H9 (cell line): ENCODE results near the gene LINC01488. TPM values are rescaled to one million over a fixed set of nuclear protein-coding genes. Genes with fewer than 3 reads are reported as not detected.

Experiments used
- DNase-seq: peaks from one replicate; pipeline ENCODE4 v3.0.0-alpha.2; 2017
- H2AFZ ChIP-seq: one replicate; pipeline ENCODE4 v1.6.1; 2013; ENCODE audit warnings: mild to moderate bottlenecking, low read length, control low read depth, moderate library complexity
- H2AK5ac ChIP-seq: 2 replicates; pipeline ENCODE4 v1.6.1; 2013; ENCODE audit warnings: low read length, control low read depth, mixed read lengths; ENCODE audit not compliant: insufficient read length
- H2BK120ac ChIP-seq: one replicate; pipeline ENCODE4 v1.6.1; 2013; ENCODE audit warnings: low read depth, mild to moderate bottlenecking, low read length, control low read depth, inconsistent platforms; ENCODE audit not compliant: poor library complexity, severe bottlenecking
- H2BK12ac ChIP-seq: 2 replicates; pipeline ENCODE4 v1.6.1; 2013; ENCODE audit warnings: low read length, control low read depth, mixed read lengths, low read depth; ENCODE audit not compliant: insufficient read length
- H2BK15ac ChIP-seq: 2 replicates; pipeline ENCODE4 v1.6.1; 2013; ENCODE audit warnings: low read depth, low read length, control low read depth
- H2BK20ac ChIP-seq: one replicate; pipeline ENCODE4 v1.6.1; 2013; ENCODE audit warnings: low read depth, mild to moderate bottlenecking, low read length, control low read depth, inconsistent platforms; ENCODE audit not compliant: poor library complexity, severe bottlenecking
- H2BK5ac ChIP-seq: 2 replicates; pipeline ENCODE4 v1.6.1; 2013; ENCODE audit warnings: low read length, control low read depth, mixed read lengths; ENCODE audit not compliant: insufficient read length
- H3K14ac ChIP-seq: 2 replicates; pipeline ENCODE4 v1.6.1; 2013; ENCODE audit warnings: low read length, control low read depth; ENCODE audit not compliant: insufficient read depth
- H3K18ac ChIP-seq: 2 replicates; pipeline ENCODE4 v1.6.1; 2013; ENCODE audit warnings: low read depth, mild to moderate bottlenecking, mixed read lengths, low read length, control low read depth; ENCODE audit not compliant: insufficient read length
- H3K23ac ChIP-seq: 2 replicates; pipeline ENCODE4 v1.6.1; 2013; ENCODE audit warnings: low read length, control low read depth, mixed read lengths, low read depth; ENCODE audit not compliant: insufficient read length
- H3K23me2 ChIP-seq: 2 replicates; pipeline ENCODE4 v1.6.1; 2013; ENCODE audit warnings: low read depth, mild to moderate bottlenecking, mixed read lengths, low read length, control low read depth; ENCODE audit not compliant: insufficient read length, poor library complexity, severe bottlenecking
- H3K27ac ChIP-seq: 2 replicates; pipeline ENCODE4 v1.5.1; 2013; ENCODE audit warnings: low read length, control low read depth, mixed read lengths, low read depth; ENCODE audit not compliant: insufficient read length
- H3K27me3 ChIP-seq: 2 replicates; pipeline ENCODE4 v1.6.1; 2013; ENCODE audit warnings: low read length, control low read depth, inconsistent platforms; ENCODE audit not compliant: insufficient read depth
- H3K4ac ChIP-seq: 2 replicates; pipeline ENCODE4 v1.6.1; 2013; ENCODE audit warnings: low read depth, mild to moderate bottlenecking, control low read depth, inconsistent platforms, low read length, moderate library complexity
- H3K4me1 ChIP-seq: 2 replicates; pipeline ENCODE4 v1.6.1; 2013; ENCODE audit warnings: low read length, control low read depth, inconsistent platforms; ENCODE audit not compliant: insufficient read depth
- H3K4me2 ChIP-seq: 2 replicates; pipeline ENCODE4 v1.6.1; 2013; ENCODE audit warnings: low read length, control low read depth, mixed read lengths; ENCODE audit not compliant: insufficient read length, insufficient read depth
- H3K56ac ChIP-seq: 2 replicates; pipeline ENCODE4 v1.6.1; 2013; ENCODE audit warnings: low read depth, mild to moderate bottlenecking, mixed read lengths, low read length, control low read depth; ENCODE audit not compliant: insufficient read length
- H3K79me1 ChIP-seq: 2 replicates; pipeline ENCODE4 v1.6.1; 2013; ENCODE audit warnings: low read depth, mild to moderate bottlenecking, moderate library complexity, low read length, control low read depth, inconsistent platforms; ENCODE audit not compliant: insufficient read depth, poor library complexity, severe bottlenecking
- H3K79me2 ChIP-seq: 2 replicates; pipeline ENCODE4 v1.6.1; 2013; ENCODE audit warnings: low read length, control low read depth, inconsistent platforms; ENCODE audit not compliant: insufficient read depth
- H3K9ac ChIP-seq: 2 replicates; pipeline ENCODE4 v1.6.1; 2013; ENCODE audit warnings: low read length, control low read depth, mixed read lengths; ENCODE audit not compliant: insufficient read length; ENCODE audit errors: extremely low read depth
- H3K9me3 ChIP-seq: one replicate; pipeline ENCODE4 v1.6.1; 2013; ENCODE audit warnings: low read depth, low read length, inconsistent platforms; ENCODE audit not compliant: control insufficient read depth
- H3T11ph ChIP-seq: one replicate; pipeline ENCODE4 v1.6.1; 2013; ENCODE audit warnings: mild to moderate bottlenecking, low read length, control low read depth, inconsistent platforms
- H4K20me1 ChIP-seq: one replicate; pipeline ENCODE4 v1.6.1; 2013; ENCODE audit not compliant: control insufficient read depth, insufficient read length, insufficient read depth
- H4K5ac ChIP-seq: 2 replicates; pipeline ENCODE4 v1.6.1; 2013; ENCODE audit warnings: low read depth, mild to moderate bottlenecking, mixed read lengths, low read length, control low read depth; ENCODE audit not compliant: insufficient read length
- H4K8ac ChIP-seq: replicated peaks from 2 replicates; pipeline ENCODE4 v1.6.1; 2013; ENCODE audit warnings: low read length, control low read depth, mixed read lengths, low read depth; ENCODE audit not compliant: insufficient read length
- H4K91ac ChIP-seq: 2 replicates; pipeline ENCODE4 v1.6.1; 2013; ENCODE audit warnings: low read depth, mild to moderate bottlenecking, moderate library complexity, mixed read lengths, low read length, control low read depth; ENCODE audit not compliant: insufficient read length
- H3K27ac Mint-ChIP-seq, 3 experiments: 2 replicates in 2 of 3; 3 replicates in 1 of 3; pipeline ENCODE4 v1.8.0; 2020 to 2021; ENCODE audit warnings: mixed read lengths in 3 of 3, mild to moderate bottlenecking in 1 of 3, moderate library complexity in 1 of 3
- H3K27me3 Mint-ChIP-seq: 2 replicates; pipeline ENCODE4 v1.8.0; 2021; ENCODE audit warnings: low read depth, mild to moderate bottlenecking, moderate library complexity, mixed read lengths
- H3K36me3 Mint-ChIP-seq, 3 experiments: 2 replicates in 2 of 3; 3 replicates in 1 of 3; pipeline ENCODE4 v1.8.0; 2020 to 2021; ENCODE audit warnings: low read depth in 3 of 3, mixed read lengths in 3 of 3; ENCODE audit not compliant: insufficient read depth in 1 of 3
- H3K4me1 Mint-ChIP-seq, 2 experiments: 2 replicates each; pipeline ENCODE4 v1.8.0; 2020; ENCODE audit warnings: mixed read lengths in 2 of 2
- H3K4me3 Mint-ChIP-seq, 2 experiments: 2 replicates in 1 of 2; 3 replicates in 1 of 2; pipeline ENCODE4 v1.8.0; 2020 to 2021; ENCODE audit warnings: mild to moderate bottlenecking in 2 of 2, mixed read lengths in 2 of 2, moderate library complexity in 1 of 2
- H3K9me3 Mint-ChIP-seq, 2 experiments: 2 replicates in 1 of 2; 3 replicates in 1 of 2; pipeline ENCODE4 v1.8.0; 2020; ENCODE audit warnings: mild to moderate bottlenecking in 2 of 2, mixed read lengths in 2 of 2, moderate library complexity in 1 of 2
- CTCF ChIP-seq: fragments of 200-600 bp; sonication (generic); conservative IDR thresholded peaks from 3 replicates; pipeline ENCODE4 v1.8.0; 2021; ENCODE audit warnings: antibody characterized with exemption, mild to moderate bottlenecking
- WGBS: extraction: QIAGEN DNeasy Blood & Tissue Kit; methylation state at CpG from one replicate; pipeline ENCODE4 v1.1.7; 2013; ENCODE audit warnings: missing lambda C conversion rate, low lambda C conversion rate, mixed read lengths; ENCODE audit not compliant: insufficient read length; ENCODE audit errors: extremely low coverage; 5-methylcytosine and 5-hydroxymethylcytosine counted together
- total RNA-seq: library from RNA; stranded (reverse); gene quantifications from 2 replicates; pipeline ENCODE4 v1.2.1, GENCODE V29; 2021

Gene LINC01488
- total RNA-seq, 1 experiment from 2014 or later, result not detected

GRCh38 chr11:69483170-69483569 is 1.7 kb downstream of the LINC01488 start:
- peaks cover 16 to 23% of the 10 kb centered on the region in 2 experiments for H3K4me1 Mint-ChIP-seq
- Histone ChIP-seq H3K18ac (no peak overlapping the region), H3T11ph (no peak overlapping the region), H3K4ac (no peak overlapping the region), H4K20me1 (no peaks in the 10 kb centered on the region), H3K4me2 (no peak overlapping the region), H3K79me1 (no peaks in the 10 kb centered on the region), H3K23me2 (no peaks in the 10 kb centered on the region), H4K5ac (no peak overlapping the region), H4K91ac (no peak overlapping the region), H2BK15ac (no peak overlapping the region), H3K14ac (no peak overlapping the region), H2AFZ (no peak overlapping the region), H2BK5ac (no peak overlapping the region), H3K4me1 (no peaks in the 10 kb centered on the region; the same call in 1 of the 2 replicates), H3K23ac (no peak overlapping the region), H2BK12ac (no peak overlapping the region), H3K9me3 (no peaks in the 10 kb centered on the region), H3K27ac (no peak overlapping the region), H3K9ac (no peak overlapping the region), H3K79me2 (no peaks in the 10 kb centered on the region), H2AK5ac (no peak overlapping the region), H2BK120ac (no peak overlapping the region), H2BK20ac (no peak overlapping the region), H3K56ac (no peak overlapping the region), H3K27me3 (no peaks in the 10 kb centered on the region), H4K8ac (no peak overlapping the region)
- no peaks in the 10 kb centered on the region for H3K9me3 Mint-ChIP-seq
- H3K4me3 Mint-ChIP-seq, result 0 out of 5 replicates have a peak overlapping the region, but pooled peaks of 1 of the 2 experiments have one; percentile 43
- no peak for TF ChIP-seq CTCF
- no peaks in the 10 kb centered on the region for H3K36me3 Mint-ChIP-seq
- no peak for DNase-seq
- H3K27ac Mint-ChIP-seq, result peak overlapping the region in 1 of 3 experiments; percentile 48; a peak in 1 of 7 replicates
- peaks cover 23% of the 10 kb centered on the region for H3K27me3 Mint-ChIP-seq
- WGBS, result no CpG with 5 or more reads among the region's 3 CpGs
